GM10248 (cell line): Measurements from ENCODE around the gene TMEM229B.

Source experiments
- CTCF ChIA-PET: fragments of 300-600 bp; sonication (Branson Sonifier 250); formaldehyde crosslinking; extraction: SDS; loops from one replicate; lab custom pipeline; 2021; ENCODE audit warnings: antibody characterized with exemption; lab: Yijun Ruan, JAX
- POLR2A ChIA-PET: fragments of 350-650 bp; sonication (Branson Sonifier 250); formaldehyde crosslinking; extraction: SDS; loops from one replicate; lab custom pipeline; 2020; ENCODE audit warnings: antibody characterized with exemption; lab: Yijun Ruan, JAX
- DNase-seq: peaks from one replicate; pipeline ENCODE4 v3.0.0; 2012; ENCODE audit errors: extremely low spot score
- TF ChIP-seq, protein P1 (sequence below): IDR thresholded peaks from 2 replicates; pipeline ENCODE4 v1.5.1; 2012; ENCODE audit warnings: mild to moderate bottlenecking, low read depth; ENCODE audit errors: extremely low read depth, missing control alignments, control extremely low read depth

The TMEM229B gene

DNA sequence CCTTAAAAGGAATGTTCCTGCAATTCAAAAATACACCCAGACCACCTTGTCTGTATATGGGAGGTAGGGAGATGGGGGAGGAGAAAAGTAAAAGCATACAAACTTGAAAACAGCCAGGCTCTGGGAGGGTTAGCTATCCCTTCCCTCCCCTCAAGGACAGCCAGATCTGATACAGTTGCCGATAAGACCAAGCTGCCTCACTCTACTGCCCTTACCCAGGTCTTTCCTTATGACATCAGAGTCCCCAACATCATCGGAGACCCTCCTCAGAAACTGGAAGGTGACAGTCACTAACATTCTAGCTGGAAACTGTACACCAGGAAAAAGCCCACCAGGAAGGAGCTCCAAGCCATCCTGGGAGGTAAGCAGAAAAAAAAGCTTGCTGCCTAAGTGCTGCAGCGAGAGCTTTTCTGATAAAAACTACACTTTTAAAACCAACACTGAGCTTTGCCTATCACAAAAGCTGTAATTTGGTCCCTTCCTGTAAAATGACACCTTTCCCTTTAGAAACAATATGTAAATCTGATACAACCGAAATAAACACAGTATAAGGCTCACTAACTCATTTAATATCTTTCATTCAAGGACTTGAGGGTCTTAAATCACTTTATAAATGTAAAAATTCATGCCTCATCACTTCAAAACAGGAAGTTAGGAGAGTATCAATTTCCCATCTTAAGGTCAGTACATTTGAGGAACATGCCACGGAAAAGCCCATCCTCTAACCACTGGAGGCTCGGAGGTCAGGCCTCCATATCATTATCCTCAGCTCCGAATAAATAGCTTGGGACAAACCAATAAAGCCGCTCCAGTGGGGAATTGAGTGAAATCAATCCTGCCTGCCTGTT, 24.2 kb upstream of the TMEM229B start:
- ChIA-PET CTCF (interaction anchor here (1.1 to 5.0 kb wide), 6 partner anchors 13 to 86 kb away, joined by 4 to 20 read pairs (median 10); no protein-coding TSS in a partner anchor), POLR2A (no interaction called here)
- TF ChIP-seq, protein P1, sequence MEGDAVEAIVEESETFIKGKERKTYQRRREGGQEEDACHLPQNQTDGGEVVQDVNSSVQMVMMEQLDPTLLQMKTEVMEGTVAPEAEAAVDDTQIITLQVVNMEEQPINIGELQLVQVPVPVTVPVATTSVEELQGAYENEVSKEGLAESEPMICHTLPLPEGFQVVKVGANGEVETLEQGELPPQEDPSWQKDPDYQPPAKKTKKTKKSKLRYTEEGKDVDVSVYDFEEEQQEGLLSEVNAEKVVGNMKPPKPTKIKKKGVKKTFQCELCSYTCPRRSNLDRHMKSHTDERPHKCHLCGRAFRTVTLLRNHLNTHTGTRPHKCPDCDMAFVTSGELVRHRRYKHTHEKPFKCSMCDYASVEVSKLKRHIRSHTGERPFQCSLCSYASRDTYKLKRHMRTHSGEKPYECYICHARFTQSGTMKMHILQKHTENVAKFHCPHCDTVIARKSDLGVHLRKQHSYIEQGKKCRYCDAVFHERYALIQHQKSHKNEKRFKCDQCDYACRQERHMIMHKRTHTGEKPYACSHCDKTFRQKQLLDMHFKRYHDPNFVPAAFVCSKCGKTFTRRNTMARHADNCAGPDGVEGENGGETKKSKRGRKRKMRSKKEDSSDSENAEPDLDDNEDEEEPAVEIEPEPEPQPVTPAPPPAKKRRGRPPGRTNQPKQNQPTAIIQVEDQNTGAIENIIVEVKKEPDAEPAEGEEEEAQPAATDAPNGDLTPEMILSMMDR: no peak
- no peak for DNase-seq

DNA sequence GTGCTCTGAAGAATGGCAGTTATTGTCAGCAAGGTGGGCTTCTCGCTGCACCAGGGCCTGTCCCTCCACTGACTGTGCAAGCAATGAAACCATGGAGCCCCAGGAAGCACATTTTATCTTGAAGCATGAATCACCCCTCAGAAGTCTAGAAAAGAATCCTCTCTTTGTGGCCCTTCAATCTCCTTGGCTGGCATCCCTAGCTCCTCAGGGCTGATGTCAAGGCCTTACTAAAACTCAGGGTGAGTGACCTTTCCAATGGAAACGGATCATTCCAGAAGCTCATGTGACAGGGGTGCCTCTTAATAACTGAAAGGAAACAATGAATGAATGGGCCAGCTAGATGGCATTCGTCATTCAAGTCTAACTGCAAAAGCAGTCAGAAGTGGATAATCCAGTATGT, 22.3 kb upstream of the TMEM229B start:
- no peak for DNase-seq
- ChIA-PET CTCF (interaction anchor here (1.0 to 5.0 kb wide), 4 partner anchors 10 to 60 kb away, joined by 4 to 20 read pairs (median 5); no protein-coding TSS in a partner anchor), POLR2A (no interaction called here)
- TF ChIP-seq, protein P1: no peak

DNA sequence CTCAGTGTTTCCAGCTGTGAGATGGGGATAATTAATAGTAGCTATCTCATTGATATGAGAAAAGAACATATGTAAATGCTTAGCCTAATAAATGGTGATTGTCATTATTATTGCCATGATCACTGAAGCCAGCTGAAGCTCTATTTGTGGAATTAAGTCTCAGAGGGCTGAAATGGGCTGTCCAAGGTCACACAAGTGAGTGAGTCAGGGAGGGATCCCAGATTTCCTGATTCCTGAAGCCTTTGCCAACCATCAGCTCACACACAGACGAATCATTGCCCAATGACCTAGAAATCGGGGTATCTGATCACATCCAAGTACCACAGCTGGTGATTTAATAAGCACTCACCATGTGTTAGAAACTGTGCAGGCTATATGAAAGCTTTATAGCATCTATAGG, 21.6 kb upstream of the TMEM229B start:
- ChIA-PET POLR2A (no interaction called here), CTCF (interaction anchor here (1.0 to 1.7 kb wide), 9 partner anchors 10 to 83 kb away, joined by 3 to 6 read pairs (median 4); no protein-coding TSS in a partner anchor)
- DNase-seq: no peak
- TF ChIP-seq, protein P1: no peak

DNA sequence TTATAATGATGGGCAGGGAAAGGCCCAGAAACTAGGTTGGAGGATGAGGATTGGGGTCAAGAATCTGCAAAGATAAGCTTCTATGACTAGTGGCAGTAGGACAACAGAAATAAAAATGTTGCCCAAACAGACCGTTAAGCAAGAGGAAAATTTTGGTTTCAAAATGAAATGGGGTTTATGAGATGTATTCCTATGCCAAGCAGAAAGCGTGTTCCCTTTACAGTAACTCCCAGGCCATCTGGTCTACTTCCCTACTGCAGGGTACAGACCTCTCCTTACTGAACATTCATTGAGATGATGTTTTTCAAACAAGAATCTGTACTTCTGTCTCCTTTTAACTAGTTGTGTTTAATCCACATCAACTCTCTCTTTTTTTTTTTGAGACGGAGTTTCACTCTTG, 20.4 kb upstream of the TMEM229B start:
- no peak for DNase-seq
- ChIA-PET CTCF (interaction anchor here (1.0 to 1.6 kb wide), 6 partner anchors 13 to 54 kb away, joined by 3 to 5 read pairs (median 4); no protein-coding TSS in a partner anchor), POLR2A (no interaction called here)
- TF ChIP-seq, protein P1: no peak

DNA sequence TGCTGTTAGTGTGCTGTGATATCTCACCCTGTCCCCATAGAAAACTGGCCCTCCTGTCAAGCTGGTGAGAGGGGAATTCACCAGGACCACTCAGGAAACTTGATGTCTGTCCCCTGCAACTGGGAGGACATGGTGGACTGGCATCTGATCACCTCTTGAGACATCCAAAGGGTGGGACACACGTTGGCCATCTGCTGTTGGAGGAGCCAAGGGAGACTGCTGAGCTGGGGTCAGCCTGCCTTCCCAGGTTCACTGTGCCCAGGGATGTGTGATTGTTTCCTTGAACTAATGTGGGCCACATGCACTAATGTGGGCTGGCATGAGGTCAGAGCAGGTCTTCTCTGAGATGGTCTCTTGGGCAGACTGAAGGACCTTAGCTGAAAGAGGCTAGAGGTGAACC, 16.7 kb upstream of the TMEM229B start:
- ChIA-PET POLR2A (no interaction called here), CTCF (interaction anchor here (1.0 to 3.3 kb wide), 3 partner anchors 15 to 66 kb away, joined by 3 to 13 read pairs (median 9); no protein-coding TSS in a partner anchor)
- no peak for DNase-seq
- TF ChIP-seq, protein P1: no peak

DNA sequence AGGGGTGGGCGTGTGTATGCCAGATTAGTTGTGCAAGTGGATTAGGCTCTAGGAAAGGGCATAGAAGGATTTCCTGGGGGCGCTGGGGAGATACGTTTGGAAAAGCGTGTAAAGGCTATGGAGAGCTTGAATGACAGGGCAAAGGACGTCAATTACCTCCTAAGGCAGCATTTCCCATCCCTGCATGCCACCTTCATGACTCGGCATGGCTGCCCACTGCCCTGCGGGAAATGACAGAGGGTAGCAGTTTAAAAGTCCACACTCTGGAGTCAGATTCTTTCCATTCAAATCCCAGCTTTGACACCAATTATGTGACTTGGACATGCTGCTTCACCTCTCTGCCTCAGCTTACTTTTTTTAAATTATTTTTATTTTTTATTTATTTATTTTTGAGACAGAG, 14.8 kb upstream of the TMEM229B start:
- CTCF ChIA-PET: interaction anchor here (2.1 kb wide), 1 partner anchor 68 kb away, joined by 9 read pairs; no protein-coding TSS in a partner anchor
- TF ChIP-seq, protein P1: no peak
- no peak for DNase-seq
- POLR2A ChIA-PET: no interaction called here
